Globus pallidus (tissue), 1 donor: ENCODE results near the gene C1orf53.

Source experiments
- DNase-seq: peaks from one replicate; pipeline ENCODE4 v3.0.0-alpha.2; 2015; ENCODE audit warnings: low spot score

C1orf53 gene

GRCh38 chr1:197955486-197956394 lies 53.3 kb downstream of the C1orf53 start:
- DNase-seq = no peak
